Tibial artery (tissue), 4 donors: ENCODE data around the gene OPCML.

Experiments
- DNase-seq, 2 donors: peaks; one replicate each; pipeline ENCODE4 v3.0.0-alpha.2; 2019
- H3K27ac ChIP-seq, 2 donors: fragments of 200-600 bp; sonication (generic) in 1 of 2; 1 replicate in 1 of 2; 2 replicates in 1 of 2; pipeline ENCODE4 v1.5.1; 2018 to 2019; ENCODE audit warnings: mild to moderate bottlenecking in 1 of 2
- H3K27me3 ChIP-seq, 2 donors: fragments of 200-600 bp; sonication (generic) in 1 of 2; one replicate each; pipeline versions ENCODE4 v1.5.1 to v1.6.0; 2016 to 2019
- H3K36me3 ChIP-seq, 3 donors: fragments of 200-600 bp; sonication (generic) in 2 of 3; one replicate each; pipeline ENCODE4 v1.5.1; 2016 to 2019; ENCODE audit warnings: mild to moderate bottlenecking in 2 of 3
- H3K4me1 ChIP-seq, 4 donors: fragments of 200-600 bp; sonication (generic) in 2 of 4; 1 replicate in 3 of 4; 2 replicates in 1 of 4; pipeline ENCODE4 v1.5.1; 2016 to 2019
- H3K4me3 ChIP-seq, 2 donors: fragments of 200-600 bp; sonication (generic) in 1 of 2; 1 replicate in 1 of 2; 2 replicates in 1 of 2; pipeline ENCODE4 v1.5.1; 2018 to 2019; ENCODE audit warnings: mild to moderate bottlenecking in 2 of 2
- H3K9me3 ChIP-seq, 3 donors: fragments of 200-600 bp; sonication (generic) in 1 of 3; one replicate each; pipeline ENCODE4 v1.5.1; 2016 to 2019
- intact Hi-C: fragments of 100-400 bp; cut with DNase I; formaldehyde crosslinking; loops from one replicate; pipeline ENCODE4 v1.15.0; 2023; ENCODE audit warnings: low total_unique reads
- TF ChIP-seq, protein P1 (sequence below), 2 experiments: fragments of 200-600 bp in 1 of 2; fragments of 450-650 bp in 1 of 2; IDR thresholded peaks; one replicate each; pipeline ENCODE4 v1.5.1; 2017 to 2019; ENCODE audit warnings: antibody characterized with exemption in 2 of 2, mild to moderate bottlenecking in 1 of 2, moderate library complexity in 1 of 2

The OPCML gene

GRCh38 chr11:133362916-133363315, 169.4 kb downstream of the OPCML start:
- Histone ChIP-seq H3K27ac (no peak overlapping the region), H3K4me1 (no peaks in the 10 kb centered on the region), H3K36me3 (no peaks in the 10 kb centered on the region), H3K4me3 (no peak overlapping the region), H3K27me3 (no peaks in the 10 kb centered on the region), H3K9me3 (peaks cover 0 to 5% (median 0%) of the 10 kb centered on the region in 3 donors)
- no peak for DNase-seq
- intact Hi-C loops = no loop called here
- TF ChIP-seq, protein P1, sequence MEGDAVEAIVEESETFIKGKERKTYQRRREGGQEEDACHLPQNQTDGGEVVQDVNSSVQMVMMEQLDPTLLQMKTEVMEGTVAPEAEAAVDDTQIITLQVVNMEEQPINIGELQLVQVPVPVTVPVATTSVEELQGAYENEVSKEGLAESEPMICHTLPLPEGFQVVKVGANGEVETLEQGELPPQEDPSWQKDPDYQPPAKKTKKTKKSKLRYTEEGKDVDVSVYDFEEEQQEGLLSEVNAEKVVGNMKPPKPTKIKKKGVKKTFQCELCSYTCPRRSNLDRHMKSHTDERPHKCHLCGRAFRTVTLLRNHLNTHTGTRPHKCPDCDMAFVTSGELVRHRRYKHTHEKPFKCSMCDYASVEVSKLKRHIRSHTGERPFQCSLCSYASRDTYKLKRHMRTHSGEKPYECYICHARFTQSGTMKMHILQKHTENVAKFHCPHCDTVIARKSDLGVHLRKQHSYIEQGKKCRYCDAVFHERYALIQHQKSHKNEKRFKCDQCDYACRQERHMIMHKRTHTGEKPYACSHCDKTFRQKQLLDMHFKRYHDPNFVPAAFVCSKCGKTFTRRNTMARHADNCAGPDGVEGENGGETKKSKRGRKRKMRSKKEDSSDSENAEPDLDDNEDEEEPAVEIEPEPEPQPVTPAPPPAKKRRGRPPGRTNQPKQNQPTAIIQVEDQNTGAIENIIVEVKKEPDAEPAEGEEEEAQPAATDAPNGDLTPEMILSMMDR (IDR thresholded peaks at IDR 0.05) = no peak

- Histone ChIP-seq H3K36me3 (no peaks in the 10 kb centered on the region), H3K4me1 (no peaks in the 10 kb centered on the region), H3K4me3 (no peak overlapping the region), H3K9me3 (peaks cover 0 to 5% (median 0%) of the 10 kb centered on the region in 3 donors), H3K27me3 (no peaks in the 10 kb centered on the region), H3K27ac (no peak overlapping the region)
- intact Hi-C loops = no loop called here
- TF ChIP-seq, protein P1 (IDR thresholded peaks at IDR 0.05) = no peak
- no peak for DNase-seq
These were observed 170.1 kb downstream of the OPCML start for GRCh38 chr11:133362156-133362555.

DNA sequence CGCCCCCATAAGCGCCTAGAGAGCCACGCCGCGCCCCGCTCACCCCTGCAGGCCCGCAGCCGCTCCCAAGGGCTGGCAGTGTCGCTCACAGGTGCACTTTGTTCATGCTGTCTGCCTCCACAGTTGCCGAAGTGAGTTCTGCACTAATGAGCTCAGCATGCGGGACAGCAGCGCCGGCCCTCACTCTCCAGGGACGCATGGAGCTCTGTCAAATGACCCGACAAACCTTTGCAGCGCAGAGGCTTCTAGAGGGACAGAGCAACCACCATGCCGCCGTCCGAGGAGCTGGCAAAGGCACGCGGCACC, 170.7 kb downstream of the OPCML start:
- no peaks in the 10 kb centered on the region for H3K4me1 ChIP-seq
- peaks cover 0 to 5% (median 0%) of the 10 kb centered on the region in 3 donors for H3K9me3 ChIP-seq
- no peak overlapping the region for H3K27ac ChIP-seq
- no peaks in the 10 kb centered on the region for H3K36me3 ChIP-seq
- intact Hi-C loops = no loop called here
- TF ChIP-seq, protein P1 (IDR thresholded peaks at IDR 0.05) = no peak
- no peaks in the 10 kb centered on the region for H3K27me3 ChIP-seq
- no peak overlapping the region for H3K4me3 ChIP-seq
- DNase-seq = no peak

DNA sequence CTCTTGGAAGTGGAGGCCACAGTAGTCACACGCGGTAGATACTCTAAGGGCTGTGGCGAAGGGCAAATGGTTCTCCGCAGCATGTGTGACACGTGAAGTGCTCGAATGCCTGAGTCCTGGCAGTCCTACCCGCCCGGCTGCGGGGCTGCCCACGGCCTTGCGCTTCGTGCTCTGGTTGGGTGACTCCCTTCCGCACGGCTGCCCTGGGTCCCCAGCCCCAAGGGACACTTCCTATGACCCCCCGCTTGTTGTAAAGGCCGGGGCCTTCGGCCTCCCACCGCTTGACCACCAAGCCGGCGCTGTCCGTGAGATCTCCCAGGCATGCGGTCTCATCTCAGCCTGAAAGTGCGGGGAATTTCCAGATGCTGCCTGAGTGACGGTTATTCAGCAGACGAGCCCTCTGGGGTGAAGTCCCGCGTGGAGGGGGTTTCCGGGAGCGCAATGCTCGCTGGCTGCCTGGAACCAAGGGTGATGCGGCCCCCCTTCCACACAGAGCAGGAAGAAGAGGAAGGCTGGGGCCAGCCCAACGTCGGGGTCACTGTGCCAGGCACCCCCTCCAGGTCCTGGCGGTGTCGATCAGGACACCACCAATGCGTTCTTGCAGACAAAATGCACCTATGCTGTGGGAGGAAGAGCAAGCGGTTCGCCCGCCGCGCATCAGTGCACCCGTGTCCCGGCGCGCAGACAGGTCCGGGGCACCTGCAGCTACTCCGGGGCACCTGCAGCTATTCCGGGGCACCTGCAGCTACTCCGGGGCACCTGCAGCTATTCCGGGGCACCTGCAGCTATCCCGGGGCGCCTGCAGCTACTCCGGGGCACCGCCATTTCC, 171.2 kb downstream of the OPCML start:
- TF ChIP-seq, protein P1 (IDR thresholded peaks at IDR 0.05) = no peak
- DNase-seq = no peak
- H3K36me3 ChIP-seq = no peaks in the 10 kb centered on the region
- no peaks in the 10 kb centered on the region for H3K4me1 ChIP-seq
- no peak overlapping the region for H3K4me3 ChIP-seq
- H3K9me3 ChIP-seq = peaks cover 0 to 5% (median 0%) of the 10 kb centered on the region in 3 donors
- intact Hi-C loops = no loop called here
- H3K27ac ChIP-seq = no peak overlapping the region
- H3K27me3 ChIP-seq = no peaks in the 10 kb centered on the region

DNA sequence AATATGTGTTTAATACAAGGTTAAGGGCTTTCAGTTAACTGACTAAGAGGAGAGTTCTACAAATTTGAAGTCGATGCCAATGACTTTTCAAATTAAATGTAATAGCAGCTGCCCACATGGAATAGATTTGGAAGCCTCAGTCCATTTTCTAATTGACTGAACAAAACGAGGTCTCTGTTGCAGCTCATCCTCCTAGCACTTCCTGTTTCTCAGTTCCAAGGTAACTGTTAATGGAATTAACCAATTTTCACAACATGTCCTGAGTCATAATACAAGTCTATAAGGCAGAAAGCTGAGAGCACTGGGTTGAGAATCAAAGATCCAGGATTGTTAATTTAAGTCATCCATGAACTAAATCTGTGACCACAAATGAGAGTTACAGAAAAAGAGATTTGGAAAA, 177.2 kb downstream of the OPCML start:
- H3K27me3 ChIP-seq = no peaks in the 10 kb centered on the region
- intact Hi-C loops = no loop called here
- TF ChIP-seq, protein P1 (IDR thresholded peaks at IDR 0.05) = no peak
- DNase-seq = no peak
- no peaks in the 10 kb centered on the region for H3K4me1 ChIP-seq
- H3K36me3 ChIP-seq = no peaks in the 10 kb centered on the region
- H3K9me3 ChIP-seq = no peaks in the 10 kb centered on the region
- no peak overlapping the region for H3K4me3 ChIP-seq
- no peak overlapping the region for H3K27ac ChIP-seq
